HFF-Myc (cell line): Measurements from ENCODE around the gene CACNB2.
"Not testable (repeated sequence)": the region's sequence is repeated elsewhere in the genome, so short reads cannot be mapped to it uniquely, and the experiment has no call there.

Experiments used
- DNase-seq: peaks from one replicate; pipeline ENCODE4 v3.0.0-alpha.2; 2011; ENCODE audit warnings: low read depth; ENCODE audit errors: extremely low read depth
- H3K4me3 ChIP-seq: replicated peaks from 2 replicates; pipeline ENCODE4 v1.5.1; 2011; ENCODE audit warnings: low read depth, mild to moderate bottlenecking, control low read depth, low read length
- TF ChIP-seq, protein P1 (sequence below): IDR thresholded peaks from 2 replicates; pipeline ENCODE4 v1.5.1; 2012; ENCODE audit warnings: mild to moderate bottlenecking, low read depth, low read length, control low read depth; ENCODE audit errors: missing control alignments

Gene CACNB2

DNA sequence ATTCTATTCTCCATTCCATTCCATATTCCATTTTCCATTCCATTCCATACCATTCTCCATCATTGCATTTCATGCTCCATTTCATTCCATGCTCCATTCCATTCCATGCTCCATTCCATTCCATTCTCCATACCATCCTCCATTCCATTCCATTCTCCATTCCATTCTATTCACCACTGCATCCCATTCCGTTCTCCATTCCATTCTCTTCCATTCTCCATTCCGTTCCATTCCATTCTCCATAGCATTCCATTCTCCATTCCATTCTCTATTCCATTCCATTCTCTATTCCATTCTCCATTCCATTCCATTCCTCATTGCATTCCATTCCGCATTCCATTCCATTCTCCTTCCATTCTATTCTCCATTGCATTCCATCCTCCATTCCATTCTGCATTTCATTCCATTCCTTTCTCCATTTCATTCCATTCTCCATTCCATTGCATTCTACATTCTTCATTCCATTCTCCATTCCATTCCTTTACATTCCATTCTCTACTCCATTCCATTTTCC, 427.2 kb downstream of the CACNB2 start:
- no peak for DNase-seq
- TF ChIP-seq, protein P1, sequence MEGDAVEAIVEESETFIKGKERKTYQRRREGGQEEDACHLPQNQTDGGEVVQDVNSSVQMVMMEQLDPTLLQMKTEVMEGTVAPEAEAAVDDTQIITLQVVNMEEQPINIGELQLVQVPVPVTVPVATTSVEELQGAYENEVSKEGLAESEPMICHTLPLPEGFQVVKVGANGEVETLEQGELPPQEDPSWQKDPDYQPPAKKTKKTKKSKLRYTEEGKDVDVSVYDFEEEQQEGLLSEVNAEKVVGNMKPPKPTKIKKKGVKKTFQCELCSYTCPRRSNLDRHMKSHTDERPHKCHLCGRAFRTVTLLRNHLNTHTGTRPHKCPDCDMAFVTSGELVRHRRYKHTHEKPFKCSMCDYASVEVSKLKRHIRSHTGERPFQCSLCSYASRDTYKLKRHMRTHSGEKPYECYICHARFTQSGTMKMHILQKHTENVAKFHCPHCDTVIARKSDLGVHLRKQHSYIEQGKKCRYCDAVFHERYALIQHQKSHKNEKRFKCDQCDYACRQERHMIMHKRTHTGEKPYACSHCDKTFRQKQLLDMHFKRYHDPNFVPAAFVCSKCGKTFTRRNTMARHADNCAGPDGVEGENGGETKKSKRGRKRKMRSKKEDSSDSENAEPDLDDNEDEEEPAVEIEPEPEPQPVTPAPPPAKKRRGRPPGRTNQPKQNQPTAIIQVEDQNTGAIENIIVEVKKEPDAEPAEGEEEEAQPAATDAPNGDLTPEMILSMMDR, result no peak
- no peak overlapping the region for H3K4me3 ChIP-seq

DNA sequence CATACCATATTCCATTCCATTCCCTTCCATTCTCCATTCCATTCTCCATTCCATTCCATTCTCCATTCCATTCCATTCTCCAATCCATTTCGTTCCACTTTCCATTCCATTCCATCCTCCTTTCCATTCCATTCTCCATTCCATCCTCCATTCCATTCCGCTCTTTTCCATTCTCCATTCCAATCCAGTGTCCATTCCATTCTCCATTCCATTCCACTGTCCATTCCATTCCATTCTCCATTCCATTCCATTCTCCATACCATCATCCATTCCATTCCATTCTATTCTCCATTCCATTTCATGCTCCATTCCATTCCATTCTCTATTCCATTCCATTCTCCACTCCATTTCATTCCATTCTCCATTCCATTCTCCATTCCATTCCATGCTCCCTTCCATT, 430.2 kb downstream of the CACNB2 start:
- DNase-seq, H3K4me3 ChIP-seq: not testable (repeated sequence)

DNA sequence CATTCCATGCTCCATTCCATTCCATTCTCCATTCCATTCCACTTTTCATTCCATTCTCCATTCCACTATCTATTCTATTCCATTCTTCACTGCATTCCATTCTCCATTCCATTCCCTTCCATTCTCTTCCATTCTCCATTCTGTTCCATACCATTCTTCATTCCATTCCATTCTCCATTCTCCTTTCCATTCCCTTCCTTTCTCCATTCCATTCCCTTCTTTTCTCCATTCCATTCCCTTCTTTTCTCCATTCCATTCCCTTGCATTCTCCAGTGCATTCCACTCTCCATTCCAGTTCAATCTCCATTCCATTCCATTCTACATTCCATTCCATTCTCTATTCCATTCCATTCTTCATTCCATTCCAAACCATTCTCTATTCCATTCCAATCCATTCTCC, 430.9 kb downstream of the CACNB2 start:
- H3K4me3 ChIP-seq, result no peak overlapping the region
- DNase-seq, result no peak
- TF ChIP-seq, protein P1, result no peak

DNA sequence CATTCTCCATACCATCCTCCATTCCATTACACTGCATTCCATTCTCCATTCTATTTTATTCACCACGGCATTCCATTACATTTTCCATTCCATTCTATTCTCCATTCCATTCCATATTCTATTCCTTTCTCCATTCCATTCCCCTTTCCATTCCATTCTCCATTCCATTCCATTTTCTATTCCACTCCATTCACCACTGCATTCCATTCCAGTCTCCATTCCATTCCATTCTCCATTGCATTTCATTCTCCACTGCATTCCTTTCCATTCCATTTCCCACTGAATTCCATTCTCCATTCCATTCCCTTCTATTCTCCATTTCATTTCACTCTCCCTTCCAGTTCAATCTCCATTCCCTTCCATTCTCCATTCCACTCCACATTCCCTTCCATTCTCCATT, 431.6 kb downstream of the CACNB2 start:
- DNase-seq, result no peak
- TF ChIP-seq, protein P1, result no peak
- H3K4me3 ChIP-seq, result no peak overlapping the region

DNA sequence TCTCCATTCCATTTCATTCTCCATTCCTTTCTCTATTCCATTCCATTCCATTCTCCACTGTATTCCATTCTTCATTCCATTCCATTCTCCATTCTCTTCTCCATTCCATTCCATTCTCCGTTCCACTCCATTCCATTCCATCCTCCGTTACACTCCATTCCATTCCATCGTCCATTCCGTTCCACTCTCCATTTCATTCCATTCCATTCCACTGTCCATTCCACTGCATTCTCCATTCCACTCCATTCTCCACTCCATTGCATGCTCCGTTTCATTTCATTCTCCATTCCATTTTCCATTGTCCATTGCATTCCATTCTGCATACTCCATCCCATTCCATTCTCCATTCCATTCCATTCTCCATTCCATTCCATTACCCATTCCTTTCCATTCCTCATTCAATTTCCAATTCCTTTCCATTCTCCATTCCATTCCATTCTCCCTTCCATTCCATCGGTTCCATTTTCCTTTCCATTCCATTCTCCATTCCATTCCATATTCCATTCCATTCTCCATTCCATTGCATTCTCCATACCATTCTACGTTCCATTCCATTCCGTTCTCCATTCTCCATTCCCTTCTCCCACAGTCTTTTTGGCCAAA, 432.8 kb downstream of the CACNB2 start:
- TF ChIP-seq, protein P1, result no peak
- no peak overlapping the region for H3K4me3 ChIP-seq
- no peak for DNase-seq

DNA sequence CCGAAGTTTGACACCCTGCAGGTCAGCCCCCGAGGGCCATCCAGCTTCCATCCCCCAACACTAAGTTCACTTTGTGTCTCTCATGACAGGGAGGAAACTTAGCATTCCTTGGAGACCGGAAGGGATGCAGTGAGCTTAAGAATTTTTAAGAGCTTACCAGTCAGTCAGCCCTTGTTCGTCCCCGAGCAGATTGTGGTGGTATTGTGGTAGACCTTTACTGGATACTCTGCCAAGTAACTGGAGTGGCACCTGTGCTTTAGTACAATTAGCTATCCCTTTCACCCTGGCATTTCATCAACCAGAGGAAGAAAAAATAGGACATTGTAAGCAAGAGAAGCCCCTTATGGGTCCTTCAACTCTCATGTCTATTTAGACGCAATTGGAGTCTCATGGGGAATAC, 436.4 kb downstream of the CACNB2 start:
- no peak for DNase-seq
- no peak overlapping the region for H3K4me3 ChIP-seq
- TF ChIP-seq, protein P1, result no peak

DNA sequence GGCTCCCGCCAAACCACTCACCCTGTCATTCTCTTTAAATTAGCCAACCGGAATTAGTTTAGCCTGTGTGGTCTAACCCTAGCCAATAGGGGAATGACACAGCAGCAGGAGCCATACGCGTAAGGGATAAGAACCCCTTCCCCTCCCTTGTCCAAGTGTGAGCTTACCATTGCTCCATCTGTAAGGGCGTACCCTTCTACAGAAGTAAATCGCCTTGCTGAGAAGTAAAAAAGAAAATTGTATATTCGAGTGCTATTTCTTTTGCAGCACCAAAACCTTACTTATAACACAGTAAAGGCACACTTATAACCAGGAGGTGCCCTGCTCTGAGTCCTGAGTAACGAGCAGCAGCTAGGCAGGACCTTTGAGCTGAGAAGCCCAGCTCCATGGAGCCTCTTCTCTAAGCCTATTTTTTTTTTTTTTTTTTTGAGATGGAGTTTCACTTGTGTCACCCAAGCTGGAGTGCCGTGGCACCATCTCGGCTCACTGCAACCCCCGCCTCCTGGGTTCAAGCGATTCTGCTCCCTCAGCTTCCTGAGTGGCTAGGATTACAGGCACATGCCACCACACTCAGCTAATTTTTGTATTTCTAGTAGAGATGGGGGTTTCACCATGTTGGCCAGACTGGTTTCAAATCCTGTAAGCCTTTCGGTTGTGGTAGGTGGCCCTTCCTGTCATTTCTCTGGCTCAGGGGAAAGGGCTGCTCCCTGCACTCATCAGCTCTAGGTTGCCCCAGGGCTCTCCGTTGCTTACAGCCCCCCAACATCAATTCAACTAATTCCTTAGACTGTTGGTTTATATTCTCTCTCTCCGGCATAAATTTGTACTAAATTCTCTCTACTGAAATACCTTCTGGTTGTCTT, 437.8 kb downstream of the CACNB2 start:
- TF ChIP-seq, protein P1, result no peak
- no peak for DNase-seq
- no peak overlapping the region for H3K4me3 ChIP-seq
